HFFc6 (cell line): Measurements from ENCODE around the gene HSPA12A. TPM values are rescaled to one million over a fixed set of nuclear protein-coding genes. Genes with fewer than 3 reads are reported as not detected.

Source experiments
- DNase-seq: peaks from one replicate; pipeline ENCODE4 v3.0.0-alpha.2; 2018
- H3K27ac Mint-ChIP-seq: 2 replicates; pipeline ENCODE4 v1.8.0; 2020; ENCODE audit warnings: mild to moderate bottlenecking, mixed read lengths
- H3K27me3 Mint-ChIP-seq: 2 replicates; pipeline ENCODE4 v1.8.0; 2021; ENCODE audit warnings: mild to moderate bottlenecking, moderate library complexity, mixed read lengths; ENCODE audit not compliant: insufficient read depth
- H3K36me3 Mint-ChIP-seq: 2 replicates; pipeline ENCODE4 v1.8.0; 2021; ENCODE audit warnings: low read depth, mixed read lengths
- H3K4me1 Mint-ChIP-seq: 2 replicates; pipeline ENCODE4 v1.8.0; 2020; ENCODE audit warnings: low read depth, mixed read lengths
- H3K4me3 Mint-ChIP-seq: 2 replicates; pipeline ENCODE4 v1.8.0; 2020; ENCODE audit warnings: mild to moderate bottlenecking, moderate library complexity, mixed read lengths
- H3K9me3 Mint-ChIP-seq: 2 replicates; pipeline ENCODE4 v1.8.0; 2020; ENCODE audit warnings: mild to moderate bottlenecking, mixed read lengths
- total RNA-seq, 6 experiments: library from RNA; stranded (reverse); fragmentation: NEBNext Ultra II Directional; extraction: Animal tissue kit (Norgen Biotek cat#: 25700); gene quantifications; 2 replicates in 1 of 6; 3 replicates in 5 of 6; pipeline ENCODE4 v1.2.3, GENCODE V29; 2021
- TF ChIP-seq, protein P1 (sequence below): fragments of 200-600 bp; sonication (generic); IDR thresholded peaks from 2 replicates; pipeline ENCODE4 v1.5.0; 2021; ENCODE audit warnings: antibody characterized with exemption, mild to moderate bottlenecking

HSPA12A gene
- total RNA-seq, 6 experiments from 2014 or later, result 16.6 to 19.4 (median 17.7) TPM

GRCh38 chr10:116671274-116671926 is 71.0 kb downstream of the HSPA12A start:
- DNase-seq, result peak; percentile 39
- H3K4me3 Mint-ChIP-seq, result peak overlapping the region; percentile 27
- TF ChIP-seq, protein P1, sequence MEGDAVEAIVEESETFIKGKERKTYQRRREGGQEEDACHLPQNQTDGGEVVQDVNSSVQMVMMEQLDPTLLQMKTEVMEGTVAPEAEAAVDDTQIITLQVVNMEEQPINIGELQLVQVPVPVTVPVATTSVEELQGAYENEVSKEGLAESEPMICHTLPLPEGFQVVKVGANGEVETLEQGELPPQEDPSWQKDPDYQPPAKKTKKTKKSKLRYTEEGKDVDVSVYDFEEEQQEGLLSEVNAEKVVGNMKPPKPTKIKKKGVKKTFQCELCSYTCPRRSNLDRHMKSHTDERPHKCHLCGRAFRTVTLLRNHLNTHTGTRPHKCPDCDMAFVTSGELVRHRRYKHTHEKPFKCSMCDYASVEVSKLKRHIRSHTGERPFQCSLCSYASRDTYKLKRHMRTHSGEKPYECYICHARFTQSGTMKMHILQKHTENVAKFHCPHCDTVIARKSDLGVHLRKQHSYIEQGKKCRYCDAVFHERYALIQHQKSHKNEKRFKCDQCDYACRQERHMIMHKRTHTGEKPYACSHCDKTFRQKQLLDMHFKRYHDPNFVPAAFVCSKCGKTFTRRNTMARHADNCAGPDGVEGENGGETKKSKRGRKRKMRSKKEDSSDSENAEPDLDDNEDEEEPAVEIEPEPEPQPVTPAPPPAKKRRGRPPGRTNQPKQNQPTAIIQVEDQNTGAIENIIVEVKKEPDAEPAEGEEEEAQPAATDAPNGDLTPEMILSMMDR, result no peak

DNA sequence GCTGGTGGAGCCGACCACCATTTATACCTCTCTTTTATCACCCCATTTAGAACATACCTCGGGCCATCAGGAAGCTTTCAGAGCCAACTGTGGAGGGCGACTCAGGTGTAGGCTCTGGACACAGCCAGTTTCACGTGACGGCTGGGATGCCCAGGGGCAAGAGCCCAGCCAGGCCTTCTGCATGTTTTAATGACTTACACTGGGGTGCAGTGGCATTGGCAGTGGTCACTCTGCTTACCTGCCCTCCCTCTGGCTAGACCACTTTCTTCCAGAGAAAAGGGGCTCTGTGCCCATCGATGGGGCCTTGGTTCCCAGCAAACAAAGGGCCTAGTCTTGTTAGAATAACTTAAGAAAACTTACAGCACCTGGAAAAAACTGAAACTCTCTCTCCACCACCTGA is 71.7 kb downstream of the HSPA12A start:
- Mint-ChIP-seq H3K9me3 (no peaks in the 10 kb centered on the region), H3K4me1 (peaks cover 37% of the 10 kb centered on the region), H3K27ac (peak overlapping the region; percentile 66; the same call in 1 of the 2 replicates), H3K4me3 (no peak overlapping the region), H3K36me3 (peaks cover 20% of the 10 kb centered on the region), H3K27me3 (no peaks in the 10 kb centered on the region; the same call in 1 of the 2 replicates)
- DNase-seq, result no peak
- TF ChIP-seq, protein P1, result no peak

More at GRCh38 chr10:116671274-116671926, 71.0 kb downstream of the HSPA12A start:
- H3K36me3 Mint-ChIP-seq, result peaks cover 26% of the 10 kb centered on the region
- peak overlapping the region; percentile 66 for H3K27ac Mint-ChIP-seq
- H3K9me3 Mint-ChIP-seq, result no peaks in the 10 kb centered on the region
- no peaks in the 10 kb centered on the region; the same call in 1 of the 2 replicates for H3K27me3 Mint-ChIP-seq
- peaks cover 41% of the 10 kb centered on the region for H3K4me1 Mint-ChIP-seq

DNA sequence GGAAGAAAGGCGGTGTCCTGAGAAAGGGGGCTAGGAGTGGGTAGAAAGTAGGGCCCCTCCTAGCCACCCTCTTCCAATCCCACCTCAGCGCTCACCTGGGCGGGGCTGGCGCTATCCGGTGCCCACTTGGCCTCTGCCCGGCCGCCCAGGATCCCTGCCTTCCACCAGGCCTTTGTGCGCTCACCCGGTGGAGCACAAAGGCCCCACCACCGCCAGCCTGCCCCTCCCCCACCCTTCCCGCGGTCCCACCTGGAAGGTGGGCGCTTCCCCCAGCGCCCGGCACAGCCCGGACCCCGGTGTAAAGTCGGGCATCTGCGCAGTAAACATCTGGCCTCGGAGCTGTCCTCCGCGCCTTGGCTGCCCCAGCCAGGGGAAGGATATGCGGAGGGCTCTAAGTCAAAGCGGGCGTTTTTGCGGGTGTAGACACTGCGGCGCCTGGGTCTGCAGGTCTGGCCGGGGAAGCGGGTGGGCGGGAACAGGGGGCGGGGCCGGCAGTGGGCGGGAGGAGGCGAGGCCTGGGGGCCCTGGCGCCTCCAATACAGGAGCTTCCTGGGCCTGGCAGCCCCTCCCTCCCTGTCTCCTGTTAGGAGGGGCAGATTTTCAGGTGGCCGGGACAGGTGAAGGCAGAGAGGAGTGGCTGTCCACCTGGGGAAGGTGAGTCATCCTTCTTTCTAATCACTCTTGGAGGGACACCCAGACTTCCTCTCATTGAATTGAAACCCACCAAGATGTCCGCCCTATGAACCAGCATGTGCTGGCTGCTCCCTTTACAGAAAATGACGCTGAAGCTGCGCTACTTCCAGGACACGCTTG is 72.3 kb downstream of the HSPA12A start:
- H3K4me1 Mint-ChIP-seq, result peaks cover 37% of the 10 kb centered on the region
- H3K27ac Mint-ChIP-seq, result no peak overlapping the region
- H3K36me3 Mint-ChIP-seq, result peaks cover 18% of the 10 kb centered on the region
- H3K4me3 Mint-ChIP-seq, result no peak overlapping the region
- no peak for DNase-seq
- no peaks in the 10 kb centered on the region; the same call in 1 of the 2 replicates for H3K27me3 Mint-ChIP-seq
- TF ChIP-seq, protein P1, result no peak
- no peaks in the 10 kb centered on the region for H3K9me3 Mint-ChIP-seq

- Mint-ChIP-seq H3K9me3 (no peaks in the 10 kb centered on the region), H3K27ac (peak overlapping the region; percentile 42; the same call in 1 of the 2 replicates), H3K36me3 (peaks cover 8% of the 10 kb centered on the region; the same call in 1 of the 2 replicates), H3K4me1 (peaks cover 37% of the 10 kb centered on the region), H3K4me3 (no peak overlapping the region), H3K27me3 (peaks cover 4% of the 10 kb centered on the region)
- DNase-seq, result peak; percentile 18
- TF ChIP-seq, protein P1, result no peak
Measured at GRCh38 chr10:116669080-116669479, 73.3 kb downstream of the HSPA12A start.

- Mint-ChIP-seq H3K27me3 (peaks cover 4% of the 10 kb centered on the region), H3K4me1 (peaks cover 37% of the 10 kb centered on the region), H3K9me3 (no peaks in the 10 kb centered on the region), H3K27ac (no peak overlapping the region), H3K4me3 (no peak overlapping the region), H3K36me3 (0 out of 2 replicates have a peak, but pooled peaks cover 2% of the 10 kb centered on the region)
- TF ChIP-seq, protein P1, result no peak
- DNase-seq, result no peak
Measured at GRCh38 chr10:116668446-116668845, 73.9 kb downstream of the HSPA12A start.
